Activated CD8-positive, alpha-beta memory T cell treated with anti-CD3 and anti-CD28 coated beads, Interleukin-2, amount 50 U/mL, for 4 hours (primary cell): ENCODE measurements around the gene KRTAP10-8.
"Not testable (repeated sequence)": the region's sequence is repeated elsewhere in the genome, so short reads cannot be mapped to it uniquely, and the experiment has no call there.

Experiments used
- DNase-seq: peaks from one replicate; pipeline ENCODE4 v3.0.0-alpha.2; 2020

The KRTAP10-8 gene

DNA sequence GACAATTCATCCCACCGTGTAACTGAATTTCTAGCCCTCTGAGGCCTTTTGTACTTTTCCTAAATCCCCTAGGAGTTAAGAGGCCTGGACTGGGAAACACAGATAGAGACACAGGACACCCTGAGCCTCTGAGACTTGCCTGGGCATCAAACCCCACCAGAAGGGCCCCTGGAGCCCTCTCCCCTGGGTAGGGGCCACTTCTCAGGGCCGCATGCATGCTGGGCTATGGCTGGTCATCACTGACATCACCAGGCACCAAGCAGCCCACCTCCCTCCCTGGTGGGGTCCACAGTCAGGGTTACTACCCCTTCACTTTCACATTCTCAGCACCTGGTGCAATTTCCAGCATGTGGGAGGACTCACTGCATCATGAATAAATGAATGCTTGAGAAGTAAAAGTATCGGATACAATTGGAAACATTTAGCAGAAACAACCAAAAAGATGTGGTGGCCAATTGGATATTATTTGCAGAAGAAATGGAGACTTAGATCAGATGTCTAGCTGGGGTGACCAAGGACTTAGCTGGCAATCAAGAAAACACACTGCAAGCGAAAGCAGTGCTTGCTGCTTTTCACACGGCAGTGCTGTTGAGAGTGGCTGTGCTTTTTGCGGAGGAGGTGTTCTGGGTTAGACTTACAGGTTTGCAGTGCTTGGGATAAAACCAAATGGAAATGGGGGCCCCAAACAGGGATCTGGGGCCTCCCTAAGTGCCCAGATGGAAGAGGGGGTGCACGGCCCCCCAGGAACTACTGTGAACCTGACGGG is 12.4 kb upstream of the KRTAP10-8 start:
- DNase-seq, result no peak

DNA sequence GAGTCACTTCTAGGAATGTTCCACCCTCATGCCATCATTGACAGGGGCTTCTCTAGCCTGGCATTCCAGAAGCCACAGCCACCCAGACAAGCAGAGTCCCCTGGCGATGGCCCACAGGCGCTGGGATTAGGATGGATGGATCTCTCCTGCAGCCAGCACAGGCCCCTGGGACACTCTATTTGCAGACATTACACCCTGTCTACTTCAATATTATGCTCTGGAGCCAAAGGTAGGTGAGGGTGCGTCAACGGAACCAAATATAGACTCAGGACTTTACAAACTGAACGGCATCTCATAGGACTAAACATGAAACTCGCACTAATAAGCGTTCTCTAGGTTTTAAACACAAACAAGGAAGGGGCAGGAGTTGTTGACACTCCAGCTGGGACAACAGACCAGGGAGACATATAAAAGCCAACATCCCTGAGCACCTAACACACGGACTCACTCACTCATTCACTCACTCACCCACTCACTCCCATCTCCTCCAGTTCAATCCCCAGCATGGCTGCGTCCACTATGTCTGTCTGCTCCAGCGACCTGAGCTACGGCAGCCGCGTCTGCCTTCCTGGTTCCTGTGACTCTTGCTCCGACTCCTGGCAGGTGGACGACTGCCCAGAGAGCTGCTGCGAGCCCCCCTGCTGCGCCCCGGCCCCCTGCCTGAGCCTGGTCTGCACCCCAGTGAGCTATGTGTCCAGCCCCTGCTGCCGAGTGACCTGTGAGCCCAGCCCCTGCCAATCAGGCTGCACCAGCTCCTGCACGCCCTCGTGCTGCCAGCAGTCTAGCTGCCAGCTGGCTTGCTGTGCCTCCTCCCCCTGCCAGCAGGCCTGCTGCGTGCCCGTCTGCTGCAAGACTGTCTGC is 11.5 kb upstream of the KRTAP10-8 start, which contains the start of gene KRTAP10-7:
Gene KRTAP10-7, plus strand, starts transcription at position 480 of the 861 bp plus-strand sequence. Its CDS starts 25 bp downstream, at position 505.
- not testable (repeated sequence) for DNase-seq

DNA sequence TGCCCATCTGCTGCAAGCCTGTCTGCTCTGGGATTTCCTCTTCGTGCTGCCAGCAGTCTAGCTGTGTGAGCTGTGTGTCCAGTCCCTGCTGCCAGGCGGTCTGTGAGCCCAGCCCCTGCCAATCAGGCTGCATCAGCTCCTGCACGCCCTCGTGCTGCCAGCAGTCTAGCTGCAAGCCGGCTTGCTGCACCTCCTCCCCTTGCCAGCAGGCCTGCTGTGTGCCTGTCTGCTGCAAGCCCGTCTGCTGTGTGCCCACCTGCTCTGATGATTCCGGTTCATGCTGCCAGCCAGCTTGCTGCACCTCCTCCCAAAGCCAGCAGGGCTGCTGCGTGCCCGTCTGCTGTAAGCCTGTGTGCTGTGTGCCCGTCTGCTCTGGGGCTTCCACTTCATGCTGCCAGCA is 10.8 kb upstream of the KRTAP10-8 start:
- DNase-seq, result not testable (repeated sequence)

DNA sequence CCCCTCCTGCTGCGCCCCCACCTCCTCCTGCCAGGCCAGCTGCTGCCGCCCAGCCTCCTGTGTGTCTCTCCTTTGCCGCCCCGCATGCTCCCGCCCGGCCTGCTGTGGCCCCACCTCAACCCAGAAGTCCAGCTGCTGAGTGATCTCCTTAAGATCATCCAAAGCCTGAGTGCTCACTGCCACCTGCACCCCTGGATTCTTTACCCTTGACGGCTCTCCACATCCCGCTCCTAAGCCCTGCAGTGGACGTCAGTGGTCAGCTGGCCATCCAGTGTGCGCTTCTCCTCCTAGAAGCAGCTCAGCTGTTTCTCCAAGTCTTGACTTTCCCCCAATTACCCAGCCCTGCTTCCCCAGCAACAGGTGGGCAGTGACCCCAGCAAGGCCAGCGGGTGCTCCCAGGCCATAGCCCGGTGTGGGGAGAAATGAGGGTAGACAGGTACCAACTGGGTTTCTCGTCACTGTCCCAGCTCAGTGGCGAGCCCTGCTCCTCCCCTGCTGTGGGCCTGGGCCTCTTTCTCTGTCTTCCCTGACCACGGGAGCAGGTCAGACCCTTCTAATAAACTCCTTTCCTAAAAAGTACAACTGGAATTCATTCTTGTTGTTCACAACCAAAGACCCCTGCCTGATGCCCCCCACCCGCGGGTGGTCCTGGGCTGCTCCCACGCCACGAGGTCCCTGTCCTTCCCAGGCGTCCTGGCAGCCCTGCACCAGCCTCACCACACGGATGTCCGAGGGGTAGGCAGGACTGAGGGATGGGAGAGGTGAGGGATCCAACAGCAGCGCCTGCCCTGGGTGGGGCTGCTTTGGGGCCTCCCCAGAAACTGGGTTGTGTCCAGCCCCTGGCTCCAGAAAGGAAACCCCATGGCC is 10.1 kb upstream of the KRTAP10-8 start:
- no peak for DNase-seq

GRCh38 chr21:44602463-44602850 is 9.4 kb upstream of the KRTAP10-8 start:
- DNase-seq, result no peak

DNA sequence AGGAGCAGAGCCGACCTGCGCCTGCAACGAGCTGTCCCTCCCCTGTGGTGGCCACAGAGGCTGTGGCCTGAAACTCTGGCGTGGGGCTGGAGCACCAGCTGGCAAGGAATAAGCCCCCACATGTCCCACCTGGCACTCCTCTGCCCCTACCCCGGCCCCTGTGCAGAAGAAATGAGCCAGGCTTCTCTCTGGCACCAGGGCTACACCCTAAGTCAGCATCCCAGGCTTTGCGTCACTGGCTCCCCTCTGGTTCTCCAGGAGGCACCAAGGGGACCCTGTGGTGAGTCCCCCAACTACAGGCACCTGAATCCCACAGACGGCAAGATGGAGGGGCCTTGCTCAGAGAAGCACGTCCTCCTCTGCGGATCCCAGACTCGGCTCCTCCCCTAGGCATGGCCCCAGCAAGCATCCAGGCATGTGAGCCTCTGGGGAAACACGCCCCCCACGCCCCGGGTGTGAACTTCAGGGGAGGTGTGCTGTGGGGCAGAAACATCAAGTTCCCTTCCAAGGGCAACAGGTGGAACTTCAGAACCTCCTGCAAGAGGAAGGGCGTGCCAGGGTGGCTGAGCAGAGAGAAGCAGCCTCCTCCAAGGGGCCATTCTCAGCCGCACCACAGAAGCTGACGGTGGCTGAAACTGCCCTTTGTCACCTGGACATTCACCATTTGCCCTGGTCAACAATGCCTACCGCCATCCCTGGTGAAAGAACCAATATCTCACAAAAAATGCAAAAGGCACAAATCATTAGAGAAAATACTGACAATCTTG is 8.6 kb upstream of the KRTAP10-8 start:
- no peak for DNase-seq

- DNase-seq, result no peak
Measured at GRCh38 chr21:44603911-44604310, 8.0 kb upstream of the KRTAP10-8 start.

DNA sequence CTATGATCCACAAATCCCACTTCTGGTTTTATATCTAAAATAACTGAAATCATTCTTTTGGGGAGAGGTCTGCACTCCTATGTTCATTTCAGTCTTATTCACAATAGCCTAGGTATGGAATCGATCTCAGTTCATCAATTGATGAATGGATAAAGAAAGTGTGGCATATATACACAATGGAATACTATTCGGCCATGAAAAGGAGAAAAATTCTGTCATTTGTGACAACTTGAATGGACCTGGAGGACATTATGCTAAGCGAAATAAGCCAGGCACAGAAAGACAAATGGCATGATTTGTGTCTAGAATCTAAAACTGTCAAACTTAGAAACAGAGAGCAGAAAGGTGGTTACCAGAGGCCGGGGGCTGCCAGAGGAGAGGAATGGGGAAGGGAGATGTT is 5.4 kb upstream of the KRTAP10-8 start:
- DNase-seq, result no peak

- DNase-seq, result no peak
Measured at GRCh38 chr21:44609193-44609592, 2.7 kb upstream of the KRTAP10-8 start.

DNA sequence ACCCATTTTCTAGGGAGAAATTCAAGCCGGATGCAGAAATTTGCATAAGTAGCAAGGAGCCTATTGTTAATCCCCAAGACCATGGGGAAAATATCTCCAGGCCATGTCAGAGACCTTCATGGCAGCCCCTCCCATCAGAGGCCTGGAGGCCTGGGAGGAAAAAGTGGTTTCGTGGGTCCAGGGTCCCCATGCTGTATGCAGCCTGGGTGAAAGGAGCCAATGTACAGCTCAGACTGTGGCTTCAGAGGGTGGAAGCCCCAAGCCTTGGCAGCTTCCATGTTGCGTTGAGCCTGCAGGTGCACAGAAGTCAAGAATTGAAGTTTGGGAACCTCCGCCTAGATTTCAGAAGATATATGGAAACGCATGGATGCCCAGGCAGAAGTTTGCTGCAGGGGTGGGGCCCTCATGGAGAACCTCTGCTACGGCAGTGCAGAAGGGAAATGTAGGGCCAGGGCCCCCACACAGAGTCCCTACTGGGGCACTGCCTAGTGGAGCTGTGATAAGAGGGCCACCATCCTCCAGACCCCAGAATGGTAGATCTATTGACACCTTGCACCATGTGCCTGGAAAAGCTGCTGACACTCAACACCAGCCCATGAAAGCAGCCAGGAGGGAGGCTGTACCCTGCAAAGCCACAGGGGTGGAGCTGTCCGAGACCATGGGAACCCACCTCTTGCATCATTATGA is 1.6 kb upstream of the KRTAP10-8 start:
- not testable (repeated sequence) for DNase-seq

DNA sequence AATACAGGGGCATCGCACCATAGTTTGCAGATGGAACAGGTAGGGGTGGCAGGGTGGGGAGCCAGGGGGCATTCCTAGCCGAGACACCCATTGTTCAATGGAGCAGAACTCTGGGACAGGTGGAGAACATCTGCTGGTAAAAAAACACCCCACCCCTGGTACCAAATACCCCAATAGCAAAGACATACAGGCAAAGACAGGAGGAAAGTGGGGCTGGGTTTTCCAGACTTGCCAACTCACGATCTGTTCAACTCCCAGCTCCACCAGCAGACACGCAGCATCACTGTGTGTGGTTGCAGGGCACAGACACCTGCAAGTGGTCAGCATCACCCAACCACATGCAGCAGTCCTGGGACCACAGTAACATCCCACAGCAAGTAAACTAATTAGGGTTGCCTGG is 328 bp upstream of the KRTAP10-8 start:
- no peak for DNase-seq

GRCh38 chr21:44612669-44613229 is 870 bp downstream of the KRTAP10-8 start:
- DNase-seq, result no peak

DNA sequence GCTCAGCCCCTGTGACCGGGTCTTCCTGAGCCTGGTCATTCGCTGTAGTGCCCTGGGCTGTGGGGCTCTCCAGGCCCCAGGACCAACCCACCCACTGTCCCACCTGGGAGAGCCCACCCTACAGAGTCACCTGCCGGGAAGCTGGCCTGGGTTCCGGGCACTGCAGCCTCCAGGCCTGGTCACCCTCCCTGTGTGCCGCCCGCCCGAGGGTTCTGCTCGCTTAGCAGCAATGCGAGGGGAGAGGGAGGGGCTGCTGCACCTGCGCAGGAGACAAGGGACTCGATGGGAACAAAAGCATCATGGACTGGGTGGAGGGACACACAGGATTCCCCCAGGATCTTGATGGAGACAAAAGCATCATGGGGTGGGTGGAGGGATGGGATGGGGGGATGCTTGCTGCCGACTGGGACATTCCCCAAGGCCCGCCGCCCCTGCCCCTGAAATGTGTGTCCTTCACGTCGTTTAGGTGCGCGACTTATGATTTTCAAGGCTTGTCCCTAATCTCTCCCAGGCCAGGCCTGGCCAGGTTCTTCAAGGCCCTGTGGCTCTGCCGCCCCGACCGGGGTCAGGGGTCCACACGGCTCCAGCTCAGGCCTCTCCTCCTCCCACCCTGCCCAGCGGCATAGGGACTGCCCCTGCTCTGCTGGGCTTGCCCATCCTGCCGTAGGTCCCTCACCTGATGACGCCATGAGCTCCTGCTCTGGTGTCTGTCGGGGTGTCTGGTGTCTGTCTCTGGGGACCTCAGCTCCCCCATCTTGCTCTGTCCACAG is 1.7 kb downstream of the KRTAP10-8 start:
- DNase-seq, result no peak

GRCh38 chr21:44614161-44614631 is 2.3 kb downstream of the KRTAP10-8 start:
- no peak for DNase-seq

DNA sequence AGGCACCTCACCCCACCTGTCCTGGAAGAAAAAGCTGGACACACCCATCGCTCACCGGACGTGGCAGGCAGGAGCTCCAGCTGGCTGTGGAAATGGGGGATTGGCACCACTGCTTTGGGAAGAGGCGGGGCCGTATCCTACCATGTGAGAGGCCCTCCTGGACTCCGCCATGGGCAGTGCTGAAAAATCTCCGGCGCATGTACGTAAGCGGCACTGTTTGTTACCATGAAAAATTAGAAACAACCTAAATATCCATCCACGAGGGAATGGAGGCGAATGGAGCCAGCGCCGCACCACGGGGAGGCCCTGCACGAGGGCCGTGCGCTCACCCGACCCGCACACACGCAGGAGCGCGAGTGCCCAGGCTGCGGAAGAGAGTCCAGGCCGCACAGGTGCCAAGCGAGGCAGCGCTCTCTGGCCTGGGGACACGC is 3.1 kb downstream of the KRTAP10-8 start:
- DNase-seq, result no peak

GRCh38 chr21:44615466-44615865 is 3.6 kb downstream of the KRTAP10-8 start:
- DNase-seq, result no peak

DNA sequence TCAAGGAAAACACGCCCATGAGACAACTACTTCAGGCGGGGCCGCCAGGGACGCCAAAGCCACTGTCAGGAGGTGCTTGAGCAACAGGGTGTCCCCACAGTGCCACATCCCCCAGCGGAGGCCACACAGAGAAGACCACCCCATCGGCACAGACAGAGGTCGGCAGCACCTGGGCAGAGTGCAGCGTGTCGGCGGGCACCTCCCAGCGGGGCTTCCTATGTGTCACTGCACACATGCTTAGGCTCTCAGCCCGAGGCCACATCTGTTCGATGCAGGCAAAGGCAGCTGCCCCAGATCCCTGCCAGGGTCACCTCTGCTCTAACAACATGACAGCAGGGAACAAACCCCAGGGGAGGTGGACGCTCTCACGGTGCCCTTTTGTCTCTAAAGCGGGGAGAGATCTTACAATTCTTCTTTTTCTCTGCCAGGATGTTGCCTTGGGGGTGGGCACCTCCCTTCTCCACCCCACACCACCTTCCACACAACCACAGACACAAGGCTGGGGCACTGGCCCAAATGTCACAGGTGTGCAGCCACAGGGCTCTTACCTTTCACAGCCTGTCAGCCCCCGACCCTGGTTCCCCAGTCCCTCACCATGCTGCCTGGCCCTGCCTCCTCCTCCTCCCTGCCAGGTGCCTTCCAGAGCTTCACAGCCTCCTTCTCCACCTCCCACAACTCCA is 4.2 kb downstream of the KRTAP10-8 start:
- no peak for DNase-seq

DNA sequence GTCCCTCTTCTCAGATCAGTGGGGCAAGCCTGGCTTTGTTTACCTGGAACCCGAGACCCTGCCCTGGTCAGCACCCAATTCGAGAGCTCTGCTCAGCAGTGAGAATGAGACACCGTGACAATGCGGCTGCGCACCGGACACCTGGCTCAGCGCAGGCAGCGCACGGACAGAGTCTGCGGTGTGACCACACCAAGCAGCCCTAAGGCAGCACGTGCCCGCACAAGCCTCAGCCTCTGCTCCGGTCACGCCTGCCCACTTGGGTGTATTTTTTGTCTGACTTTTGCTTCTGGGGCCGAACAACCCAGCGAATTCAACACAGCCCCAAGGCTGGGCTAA is 4.7 kb downstream of the KRTAP10-8 start:
- no peak for DNase-seq

DNA sequence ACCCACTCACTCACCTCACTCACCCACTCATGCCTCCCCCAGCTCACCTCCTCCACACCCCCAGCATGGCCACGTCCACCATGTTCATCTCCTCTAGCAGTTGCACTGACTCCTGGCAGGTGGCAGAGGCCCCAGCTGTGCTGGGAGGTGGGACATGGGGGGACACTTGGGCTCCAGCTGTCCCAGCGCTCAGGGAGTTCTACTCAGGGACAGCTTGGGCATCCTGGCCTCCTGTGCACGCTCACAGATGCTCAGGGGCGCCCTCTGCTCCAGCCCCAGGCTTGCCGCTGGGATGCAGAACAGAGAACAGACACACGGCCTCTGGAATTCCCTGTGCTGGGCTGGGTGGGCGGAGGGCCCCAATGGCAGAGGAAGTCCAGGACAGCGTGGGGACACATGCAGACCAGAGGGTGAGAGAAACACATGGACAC is 5.2 kb downstream of the KRTAP10-8 start:
- no peak for DNase-seq

GRCh38 chr21:44618504-44618903 is 6.6 kb downstream of the KRTAP10-8 start:
- DNase-seq, result no peak
